HepG2 (cell line): ENCODE results near the gene PPP1R27. TPM values are rescaled to one million over a fixed set of nuclear protein-coding genes. Genes with fewer than 3 reads are reported as not detected.

Source experiments
- CENPX ChIP-seq: sonication (generic); formaldehyde crosslinking; IDR thresholded peaks from 2 replicates; pipeline ENCODE4 v1.9.0; 2021; ENCODE audit warnings: mild to moderate bottlenecking, missing genetic modification reagents, moderate library complexity
- GLI4 ChIP-seq: sonication (generic); formaldehyde crosslinking; IDR thresholded peaks from 2 replicates; pipeline ENCODE4 v1.5.1; 2020; ENCODE audit warnings: missing genetic modification reagents, mild to moderate bottlenecking, moderate library complexity, borderline replicate concordance
- NPAS2 ChIP-seq: sonication (generic); formaldehyde crosslinking; IDR thresholded peaks from 2 replicates; pipeline ENCODE4 v1.8.0; 2022; ENCODE audit warnings: mild to moderate bottlenecking, missing genetic modification reagents, borderline replicate concordance
- ZHX1 ChIP-seq: sonication (generic); formaldehyde crosslinking; IDR thresholded peaks from 2 replicates; pipeline ENCODE4 v1.8.1; 2022; ENCODE audit warnings: low read depth, mild to moderate bottlenecking, missing genetic modification reagents
- ZNF326 ChIP-seq: sonication (generic); formaldehyde crosslinking; IDR thresholded peaks from 2 replicates; pipeline ENCODE4 v1.4.0; 2020; ENCODE audit warnings: missing genetic modification reagents, borderline replicate concordance
- ZNF550 ChIP-seq: sonication (generic); formaldehyde crosslinking; IDR thresholded peaks from 2 replicates; pipeline ENCODE4 v1.4.0; 2020; ENCODE audit warnings: mild to moderate bottlenecking, missing genetic modification reagents, borderline replicate concordance
- ZNF703 ChIP-seq: sonication (generic); formaldehyde crosslinking; IDR thresholded peaks from 2 replicates; pipeline ENCODE4 v1.5.1; 2020; ENCODE audit warnings: missing genetic modification reagents, mild to moderate bottlenecking, moderate library complexity, borderline replicate concordance
- ZNF776 ChIP-seq: sonication (generic); formaldehyde crosslinking; IDR thresholded peaks from 2 replicates; pipeline ENCODE4 v1.4.0; 2020; ENCODE audit warnings: mild to moderate bottlenecking, missing genetic modification reagents
- polyA plus RNA-seq, 8 experiments: library from polyadenylated mRNA; depleted of rRNA in 3 of 8; stranded (reverse) in 7 of 8; unstranded in 1 of 8; fragments of >200 nt; fragmentation: Illumina TruSeq in 4 of 8; extraction: Trizol in 4 of 8; gene quantifications; 2 replicates each; pipeline versions ENCODE4 v1.2.1 to v1.2.3, GENCODE V29; 2011 to 2016; ENCODE audit warnings: low read depth in 4 of 8, missing spikeins in 1 of 8, mixed read lengths in 1 of 8; ENCODE audit not compliant: insufficient read depth in 1 of 8
- total RNA-seq, 5 experiments: library from RNA; depleted of rRNA; stranded (reverse); fragments of >200 nt; fragmentation: Illumina TruSeq; extraction: Trizol; gene quantifications; 2 replicates each; pipeline ENCODE4 v1.2.3, GENCODE V29; 2016; ENCODE audit warnings: low read depth in 1 of 5
- TF ChIP-seq, protein P1 (sequence below): sonication (generic); formaldehyde crosslinking; IDR thresholded peaks from 2 replicates; pipeline ENCODE4 v1.4.0; 2020; ENCODE audit warnings: missing genetic modification reagents
- TF ChIP-seq, protein P2 (sequence below): sonication (generic); formaldehyde crosslinking; IDR thresholded peaks from 2 replicates; pipeline ENCODE4 v1.5.0; 2020; ENCODE audit warnings: mild to moderate bottlenecking, missing genetic modification reagents, moderate library complexity
- TF ChIP-seq, protein P3 (sequence below): sonication (generic); formaldehyde crosslinking; IDR thresholded peaks from 2 replicates; pipeline ENCODE4 v1.5.1; 2020; ENCODE audit warnings: mild to moderate bottlenecking, missing genetic modification reagents, borderline replicate concordance

The PPP1R27 gene
- total and polyA plus RNA-seq, 2 of the 13 experiments (the other 11 are each of a cell fraction or from before 2014, with no cell fraction given): 0.17 to 1.00 TPM

DNA sequence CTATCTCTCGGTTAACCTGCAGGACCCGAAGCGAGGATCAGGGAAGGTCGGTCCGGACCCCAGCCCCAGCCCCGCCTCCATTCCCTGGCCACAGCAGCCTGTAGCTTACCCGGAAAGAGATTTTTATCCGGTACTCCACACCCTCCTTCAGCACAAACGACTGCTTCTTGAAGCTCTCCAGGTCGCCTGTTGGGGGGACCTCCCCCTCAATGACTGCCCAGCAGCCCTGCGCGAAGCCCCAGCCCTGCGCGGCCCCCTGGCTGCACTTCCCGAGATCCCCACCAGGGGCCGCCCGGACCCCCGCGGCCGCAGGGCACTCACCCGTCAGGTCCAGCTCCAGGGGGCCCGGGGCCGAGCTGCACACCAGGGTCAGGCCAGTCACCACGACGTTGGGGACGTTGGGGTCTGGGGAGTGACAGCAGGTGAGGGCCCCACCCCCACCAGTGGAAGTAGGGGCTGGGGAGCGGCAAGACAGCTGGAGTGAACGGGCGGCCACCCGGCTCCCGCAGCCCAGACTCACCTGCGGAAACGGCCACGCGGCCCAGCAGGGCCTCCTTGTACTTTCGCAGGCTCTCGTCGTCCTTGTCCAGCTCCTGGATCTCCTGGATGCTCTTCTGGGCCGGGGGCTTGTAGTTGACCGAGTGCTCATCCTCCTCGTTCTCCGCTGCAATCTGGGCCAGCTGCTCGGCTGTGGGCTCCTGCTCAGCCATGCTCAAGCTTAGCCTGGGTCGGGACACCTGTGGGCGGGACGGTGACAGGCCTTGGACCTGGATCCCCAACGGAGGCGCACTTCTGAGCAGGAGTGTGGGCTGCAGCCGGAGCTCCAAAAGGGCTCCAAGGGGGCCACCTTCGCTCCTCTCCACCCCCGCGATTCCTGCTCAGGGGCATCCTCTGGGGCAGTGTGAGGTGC is 34.6 kb upstream of the PPP1R27 start (continued):
- TF ChIP-seq, protein P1, sequence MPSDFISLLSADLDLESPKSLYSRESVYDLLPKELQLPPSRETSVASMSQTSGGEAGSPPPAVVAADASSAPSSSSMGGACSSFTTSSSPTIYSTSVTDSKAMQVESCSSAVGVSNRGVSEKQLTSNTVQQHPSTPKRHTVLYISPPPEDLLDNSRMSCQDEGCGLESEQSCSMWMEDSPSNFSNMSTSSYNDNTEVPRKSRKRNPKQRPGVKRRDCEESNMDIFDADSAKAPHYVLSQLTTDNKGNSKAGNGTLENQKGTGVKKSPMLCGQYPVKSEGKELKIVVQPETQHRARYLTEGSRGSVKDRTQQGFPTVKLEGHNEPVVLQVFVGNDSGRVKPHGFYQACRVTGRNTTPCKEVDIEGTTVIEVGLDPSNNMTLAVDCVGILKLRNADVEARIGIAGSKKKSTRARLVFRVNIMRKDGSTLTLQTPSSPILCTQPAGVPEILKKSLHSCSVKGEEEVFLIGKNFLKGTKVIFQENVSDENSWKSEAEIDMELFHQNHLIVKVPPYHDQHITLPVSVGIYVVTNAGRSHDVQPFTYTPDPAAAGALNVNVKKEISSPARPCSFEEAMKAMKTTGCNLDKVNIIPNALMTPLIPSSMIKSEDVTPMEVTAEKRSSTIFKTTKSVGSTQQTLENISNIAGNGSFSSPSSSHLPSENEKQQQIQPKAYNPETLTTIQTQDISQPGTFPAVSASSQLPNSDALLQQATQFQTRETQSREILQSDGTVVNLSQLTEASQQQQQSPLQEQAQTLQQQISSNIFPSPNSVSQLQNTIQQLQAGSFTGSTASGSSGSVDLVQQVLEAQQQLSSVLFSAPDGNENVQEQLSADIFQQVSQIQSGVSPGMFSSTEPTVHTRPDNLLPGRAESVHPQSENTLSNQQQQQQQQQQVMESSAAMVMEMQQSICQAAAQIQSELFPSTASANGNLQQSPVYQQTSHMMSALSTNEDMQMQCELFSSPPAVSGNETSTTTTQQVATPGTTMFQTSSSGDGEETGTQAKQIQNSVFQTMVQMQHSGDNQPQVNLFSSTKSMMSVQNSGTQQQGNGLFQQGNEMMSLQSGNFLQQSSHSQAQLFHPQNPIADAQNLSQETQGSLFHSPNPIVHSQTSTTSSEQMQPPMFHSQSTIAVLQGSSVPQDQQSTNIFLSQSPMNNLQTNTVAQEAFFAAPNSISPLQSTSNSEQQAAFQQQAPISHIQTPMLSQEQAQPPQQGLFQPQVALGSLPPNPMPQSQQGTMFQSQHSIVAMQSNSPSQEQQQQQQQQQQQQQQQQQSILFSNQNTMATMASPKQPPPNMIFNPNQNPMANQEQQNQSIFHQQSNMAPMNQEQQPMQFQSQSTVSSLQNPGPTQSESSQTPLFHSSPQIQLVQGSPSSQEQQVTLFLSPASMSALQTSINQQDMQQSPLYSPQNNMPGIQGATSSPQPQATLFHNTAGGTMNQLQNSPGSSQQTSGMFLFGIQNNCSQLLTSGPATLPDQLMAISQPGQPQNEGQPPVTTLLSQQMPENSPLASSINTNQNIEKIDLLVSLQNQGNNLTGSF (CRISPR knock-in tag): no peak; the same call in 1 of the 2 replicates
- TF ChIP-seq ZNF550 (CRISPR knock-in tag): no peak
- TF ChIP-seq NPAS2 (CRISPR knock-in tag): no peak
- TF ChIP-seq ZNF326 (CRISPR knock-in tag): peak; percentile 50
- TF ChIP-seq ZNF703: no peak; the same call in 1 of the 2 replicates
- no peak for TF ChIP-seq CENPX (CRISPR knock-in tag)
- no peak for TF ChIP-seq ZHX1 (CRISPR knock-in tag)
- TF ChIP-seq GLI4 (CRISPR knock-in tag): no peak
- TF ChIP-seq, protein P2, sequence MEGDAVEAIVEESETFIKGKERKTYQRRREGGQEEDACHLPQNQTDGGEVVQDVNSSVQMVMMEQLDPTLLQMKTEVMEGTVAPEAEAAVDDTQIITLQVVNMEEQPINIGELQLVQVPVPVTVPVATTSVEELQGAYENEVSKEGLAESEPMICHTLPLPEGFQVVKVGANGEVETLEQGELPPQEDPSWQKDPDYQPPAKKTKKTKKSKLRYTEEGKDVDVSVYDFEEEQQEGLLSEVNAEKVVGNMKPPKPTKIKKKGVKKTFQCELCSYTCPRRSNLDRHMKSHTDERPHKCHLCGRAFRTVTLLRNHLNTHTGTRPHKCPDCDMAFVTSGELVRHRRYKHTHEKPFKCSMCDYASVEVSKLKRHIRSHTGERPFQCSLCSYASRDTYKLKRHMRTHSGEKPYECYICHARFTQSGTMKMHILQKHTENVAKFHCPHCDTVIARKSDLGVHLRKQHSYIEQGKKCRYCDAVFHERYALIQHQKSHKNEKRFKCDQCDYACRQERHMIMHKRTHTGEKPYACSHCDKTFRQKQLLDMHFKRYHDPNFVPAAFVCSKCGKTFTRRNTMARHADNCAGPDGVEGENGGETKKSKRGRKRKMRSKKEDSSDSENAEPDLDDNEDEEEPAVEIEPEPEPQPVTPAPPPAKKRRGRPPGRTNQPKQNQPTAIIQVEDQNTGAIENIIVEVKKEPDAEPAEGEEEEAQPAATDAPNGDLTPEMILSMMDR (CRISPR knock-in tag): peak; percentile 88
- no peak; the same call in 1 of the 2 replicates for TF ChIP-seq ZNF776 (CRISPR knock-in tag)
- TF ChIP-seq, protein P3, sequence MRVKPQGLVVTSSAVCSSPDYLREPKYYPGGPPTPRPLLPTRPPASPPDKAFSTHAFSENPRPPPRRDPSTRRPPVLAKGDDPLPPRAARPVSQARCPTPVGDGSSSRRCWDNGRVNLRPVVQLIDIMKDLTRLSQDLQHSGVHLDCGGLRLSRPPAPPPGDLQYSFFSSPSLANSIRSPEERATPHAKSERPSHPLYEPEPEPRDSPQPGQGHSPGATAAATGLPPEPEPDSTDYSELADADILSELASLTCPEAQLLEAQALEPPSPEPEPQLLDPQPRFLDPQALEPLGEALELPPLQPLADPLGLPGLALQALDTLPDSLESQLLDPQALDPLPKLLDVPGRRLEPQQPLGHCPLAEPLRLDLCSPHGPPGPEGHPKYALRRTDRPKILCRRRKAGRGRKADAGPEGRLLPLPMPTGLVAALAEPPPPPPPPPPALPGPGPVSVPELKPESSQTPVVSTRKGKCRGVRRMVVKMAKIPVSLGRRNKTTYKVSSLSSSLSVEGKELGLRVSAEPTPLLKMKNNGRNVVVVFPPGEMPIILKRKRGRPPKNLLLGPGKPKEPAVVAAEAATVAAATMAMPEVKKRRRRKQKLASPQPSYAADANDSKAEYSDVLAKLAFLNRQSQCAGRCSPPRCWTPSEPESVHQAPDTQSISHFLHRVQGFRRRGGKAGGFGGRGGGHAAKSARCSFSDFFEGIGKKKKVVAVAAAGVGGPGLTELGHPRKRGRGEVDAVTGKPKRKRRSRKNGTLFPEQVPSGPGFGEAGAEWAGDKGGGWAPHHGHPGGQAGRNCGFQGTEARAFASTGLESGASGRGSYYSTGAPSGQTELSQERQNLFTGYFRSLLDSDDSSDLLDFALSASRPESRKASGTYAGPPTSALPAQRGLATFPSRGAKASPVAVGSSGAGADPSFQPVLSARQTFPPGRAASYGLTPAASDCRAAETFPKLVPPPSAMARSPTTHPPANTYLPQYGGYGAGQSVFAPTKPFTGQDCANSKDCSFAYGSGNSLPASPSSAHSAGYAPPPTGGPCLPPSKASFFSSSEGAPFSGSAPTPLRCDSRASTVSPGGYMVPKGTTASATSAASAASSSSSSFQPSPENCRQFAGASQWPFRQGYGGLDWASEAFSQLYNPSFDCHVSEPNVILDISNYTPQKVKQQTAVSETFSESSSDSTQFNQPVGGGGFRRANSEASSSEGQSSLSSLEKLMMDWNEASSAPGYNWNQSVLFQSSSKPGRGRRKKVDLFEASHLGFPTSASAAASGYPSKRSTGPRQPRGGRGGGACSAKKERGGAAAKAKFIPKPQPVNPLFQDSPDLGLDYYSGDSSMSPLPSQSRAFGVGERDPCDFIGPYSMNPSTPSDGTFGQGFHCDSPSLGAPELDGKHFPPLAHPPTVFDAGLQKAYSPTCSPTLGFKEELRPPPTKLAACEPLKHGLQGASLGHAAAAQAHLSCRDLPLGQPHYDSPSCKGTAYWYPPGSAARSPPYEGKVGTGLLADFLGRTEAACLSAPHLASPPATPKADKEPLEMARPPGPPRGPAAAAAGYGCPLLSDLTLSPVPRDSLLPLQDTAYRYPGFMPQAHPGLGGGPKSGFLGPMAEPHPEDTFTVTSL: no peak
